Stimulated activated CD8-positive, alpha-beta memory T cell treated with anti-CD3 and anti-CD28 coated beads, Interleukin-4, amount 100 ng/mL, for 48 hours (primary cell): Measurements from ENCODE around the gene GGACT.
"Not testable (repeated sequence)": the region's sequence is repeated elsewhere in the genome, so short reads cannot be mapped to it uniquely, and the experiment has no call there.

Experiments used
- DNase-seq: peaks from one replicate; pipeline ENCODE4 v3.0.0-alpha.2; 2020

The GGACT gene

DNA sequence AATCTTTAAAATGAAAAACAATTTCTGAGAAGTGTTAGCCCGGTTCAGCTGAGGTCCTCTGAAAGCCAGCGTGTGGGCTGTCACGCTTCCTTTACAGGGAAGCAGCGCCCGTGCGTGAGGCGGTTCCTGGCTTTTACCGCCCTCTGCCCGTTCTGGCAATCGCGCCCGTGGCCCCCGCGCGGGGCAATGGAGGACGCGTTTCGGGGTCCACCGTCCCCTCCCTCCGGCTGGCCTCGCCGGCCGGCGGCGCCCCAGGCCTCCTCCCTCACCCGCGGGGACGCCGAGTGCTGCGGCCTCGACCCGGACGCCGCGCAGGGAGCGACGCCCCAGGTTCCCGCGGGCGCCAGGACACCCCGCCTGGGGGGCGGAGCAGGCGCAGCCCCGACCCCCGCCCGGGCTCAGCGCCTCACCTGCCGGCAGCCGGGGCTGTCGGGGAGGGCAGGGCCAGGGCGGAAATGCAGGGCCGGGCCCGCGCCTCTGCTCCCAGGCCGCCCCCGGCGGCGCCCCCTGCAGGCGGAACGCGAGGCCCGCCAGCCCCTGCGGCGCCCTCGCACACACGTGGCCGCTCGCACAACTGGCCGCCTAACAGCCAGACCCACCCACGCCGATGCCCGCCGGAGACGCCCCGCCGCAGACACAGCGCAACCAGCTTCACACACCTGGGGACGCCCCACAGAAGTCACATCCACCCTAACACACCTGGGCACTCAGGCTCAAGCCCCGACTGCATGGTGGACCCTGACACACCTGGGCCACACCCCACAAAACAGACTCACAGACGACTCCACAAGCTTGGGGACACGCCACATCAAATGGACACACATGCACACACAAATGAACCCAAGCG lies at the start of gene GGACT:
TSS of gene GGACT (minus strand) at position 459 of the 847 bp plus-strand sequence. CDS start 56,198 bp downstream, outside the sequence.
- DNase-seq, result peak; percentile 91

DNA sequence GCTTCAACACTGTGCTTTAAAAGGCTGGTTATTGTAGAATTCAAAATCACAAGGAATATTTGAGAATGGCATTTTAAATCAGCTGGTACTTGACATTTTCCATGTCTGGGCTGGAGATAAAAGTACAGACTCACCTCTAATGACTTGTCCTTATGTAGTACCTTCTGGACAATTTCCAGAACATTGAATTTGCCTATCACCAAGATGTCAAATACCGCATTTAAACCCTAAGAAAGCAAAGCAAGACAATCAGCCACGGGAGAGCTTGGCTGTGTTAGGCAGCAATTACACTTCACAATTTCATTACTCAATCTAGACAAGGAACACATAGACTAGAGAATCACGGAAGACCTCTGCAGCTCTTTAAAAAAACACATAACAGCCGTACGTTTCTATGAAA lies 49.2 kb upstream of the GGACT start:
- no peak for DNase-seq

DNA sequence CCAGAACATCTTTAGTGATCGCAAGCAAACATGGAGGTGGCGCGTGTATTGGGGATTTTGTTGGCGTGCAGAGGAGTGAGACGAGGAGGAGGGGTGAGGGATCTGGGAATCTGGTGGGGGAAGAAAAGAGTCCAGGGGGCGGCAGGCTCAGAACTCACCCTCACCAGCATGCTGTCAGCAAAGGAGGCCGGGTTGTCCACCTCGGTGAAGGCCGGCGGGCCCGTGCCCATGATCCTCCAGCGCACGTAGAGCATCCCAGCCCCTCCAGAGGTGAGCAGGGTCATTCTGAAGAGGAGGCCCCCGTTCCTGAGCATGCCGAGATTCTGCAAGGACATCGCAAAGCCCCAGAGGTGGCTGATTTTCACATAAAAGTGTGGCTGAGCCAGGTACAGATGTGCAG lies 48.8 kb upstream of the GGACT start:
- DNase-seq, result no peak

DNA sequence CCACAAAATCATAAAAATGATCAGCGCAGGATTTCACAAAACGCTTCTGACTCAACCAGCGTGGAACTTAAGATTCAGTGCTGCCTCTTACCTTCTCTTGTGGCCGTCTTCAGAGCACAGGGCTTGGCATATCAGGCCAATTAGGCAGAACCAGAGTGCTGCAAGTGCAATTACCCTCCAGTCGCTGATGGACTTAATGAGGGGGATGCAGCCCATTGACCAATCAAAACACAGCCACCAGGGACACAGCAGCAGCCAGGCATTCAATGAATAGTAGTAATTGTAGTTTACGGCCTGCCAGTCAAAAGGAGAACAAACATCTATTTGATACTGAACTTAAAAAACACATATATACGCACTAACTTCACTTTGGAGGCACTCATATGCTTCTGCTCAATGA lies 47.9 kb upstream of the GGACT start:
- no peak for DNase-seq

DNA sequence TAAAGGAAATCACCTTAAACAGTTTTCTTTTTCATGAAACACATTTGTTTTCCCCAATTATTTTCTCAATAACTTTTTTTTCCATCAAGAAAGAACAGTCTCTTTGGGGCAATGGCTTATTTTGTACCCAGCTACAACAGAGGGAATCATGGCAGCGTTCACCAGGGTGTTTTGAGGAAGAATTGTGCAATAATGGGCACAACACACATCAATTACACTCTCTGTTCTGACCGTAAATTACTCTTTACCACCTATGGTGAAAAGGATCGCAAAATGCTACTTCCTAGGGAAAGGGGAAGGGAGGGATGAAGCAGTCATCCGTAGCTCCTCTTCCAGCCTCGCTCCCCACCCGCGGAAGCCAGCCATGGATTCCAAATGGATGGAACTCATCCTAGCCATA lies 47.4 kb upstream of the GGACT start:
- no peak for DNase-seq

DNA sequence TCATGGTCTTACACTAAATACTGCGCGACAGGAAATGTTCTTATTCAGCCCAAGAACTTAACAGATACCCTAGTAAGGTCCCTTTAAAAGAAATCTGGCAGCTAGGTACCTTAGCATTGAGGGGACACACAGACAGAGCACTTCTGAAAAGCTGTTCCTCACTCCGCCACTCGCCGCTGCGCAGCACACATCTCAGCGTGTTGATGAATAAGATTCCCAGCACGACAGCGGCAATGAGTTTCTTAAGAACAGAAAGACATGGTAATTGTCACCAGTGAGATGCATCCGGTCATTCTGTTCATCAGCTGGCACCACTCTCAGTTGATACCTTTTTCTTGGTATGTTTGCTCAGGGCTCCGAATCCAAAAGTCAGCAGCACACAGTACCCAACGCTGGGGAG lies 46.1 kb upstream of the GGACT start:
- no peak for DNase-seq

DNA sequence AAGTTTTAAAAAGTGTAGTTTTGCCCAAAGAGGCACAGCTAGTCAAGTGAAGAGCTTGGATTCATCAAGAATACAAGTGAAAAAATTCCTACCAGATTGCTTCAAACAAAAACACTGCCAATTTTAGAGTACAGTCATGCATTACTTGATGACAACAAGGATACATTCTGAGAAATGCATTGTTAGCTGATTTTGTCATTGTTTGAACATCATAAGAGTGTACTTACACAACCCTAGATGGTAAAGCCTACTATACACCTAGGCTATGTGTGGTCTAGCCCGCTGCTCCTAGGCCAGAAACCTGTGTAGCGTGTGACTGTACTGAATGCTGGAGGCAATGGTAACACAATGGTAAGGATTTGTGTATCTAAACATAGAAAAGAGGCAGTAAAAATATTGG lies 44.9 kb upstream of the GGACT start:
- no peak for DNase-seq

DNA sequence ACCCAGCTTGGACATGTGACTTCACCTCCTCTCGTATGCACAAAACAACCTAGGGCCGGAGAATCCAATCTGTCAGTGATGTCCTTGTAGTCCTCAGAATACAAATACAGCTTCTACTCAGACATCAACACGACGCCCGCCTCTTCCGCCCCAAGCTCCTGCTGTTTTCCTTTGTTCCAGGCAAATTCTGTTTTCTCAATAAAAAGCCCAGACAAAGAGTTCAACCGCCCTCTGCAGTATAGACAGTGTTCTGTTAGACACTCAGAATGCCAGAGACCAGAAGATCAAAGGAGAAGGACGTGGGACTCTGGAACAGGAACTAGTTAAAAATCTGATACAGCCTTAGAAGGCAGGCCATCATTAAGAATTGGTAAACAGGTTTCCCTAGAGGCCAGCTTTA lies 42.0 kb upstream of the GGACT start:
- DNase-seq, result no peak

DNA sequence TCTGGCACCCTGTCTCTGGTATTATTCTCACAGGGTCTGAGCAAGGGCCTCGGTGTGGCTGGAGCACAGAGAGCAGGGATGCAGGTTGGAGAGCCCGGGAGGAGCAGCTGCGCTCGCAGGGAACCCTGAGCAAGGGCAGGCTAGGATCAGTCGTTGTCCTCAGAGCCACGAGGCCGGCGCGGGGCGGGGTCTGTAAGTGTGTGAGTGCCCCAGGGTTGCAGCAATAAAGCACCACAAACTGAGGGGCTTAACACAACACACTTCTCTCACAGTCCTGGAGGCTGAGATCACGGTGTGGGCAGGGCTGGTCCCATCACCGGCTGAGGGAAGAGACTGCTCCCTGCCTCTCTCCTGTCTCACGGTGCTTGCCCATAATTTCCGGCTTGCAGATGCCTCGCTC lies 38.5 kb upstream of the GGACT start:
- DNase-seq, result no peak

DNA sequence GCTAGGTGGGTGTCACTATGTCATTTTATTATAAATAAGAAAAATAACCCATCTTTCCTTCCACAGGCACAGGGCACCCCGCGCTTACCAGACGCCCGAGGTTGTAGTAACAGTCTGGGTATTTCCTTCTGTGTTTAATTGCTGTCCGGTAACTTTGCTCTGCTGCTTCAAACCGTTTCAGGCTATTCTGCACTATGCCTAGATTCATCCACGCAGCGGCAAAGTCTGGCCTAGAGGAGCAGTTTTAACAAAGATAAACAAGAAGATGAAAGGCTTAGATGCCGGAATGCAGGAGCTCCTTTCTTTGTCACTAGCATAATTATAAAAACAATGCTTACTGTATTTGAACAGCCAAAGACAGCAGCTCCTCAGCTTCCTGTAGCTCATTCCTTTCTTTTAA lies 36.9 kb upstream of the GGACT start:
- no peak for DNase-seq

DNA sequence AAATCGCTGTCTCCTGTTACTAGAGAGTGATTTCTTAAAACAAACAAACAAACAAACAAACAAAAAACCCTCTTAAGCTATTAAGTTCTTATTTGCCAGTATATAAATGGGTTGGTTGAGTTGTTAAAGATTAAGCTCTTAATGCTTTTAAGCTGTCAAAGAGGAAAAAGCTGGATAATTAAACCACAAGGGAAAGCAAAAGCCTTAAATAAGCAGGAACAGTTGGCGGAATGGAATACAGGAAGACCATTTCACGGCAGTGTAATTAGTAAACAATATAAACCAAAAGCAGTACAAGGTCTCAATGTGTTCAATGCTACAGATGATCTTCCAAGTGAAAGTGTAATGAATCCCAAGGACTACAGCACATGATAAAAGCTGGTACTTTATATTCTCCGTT lies 32.2 kb upstream of the GGACT start:
- DNase-seq, result no peak

DNA sequence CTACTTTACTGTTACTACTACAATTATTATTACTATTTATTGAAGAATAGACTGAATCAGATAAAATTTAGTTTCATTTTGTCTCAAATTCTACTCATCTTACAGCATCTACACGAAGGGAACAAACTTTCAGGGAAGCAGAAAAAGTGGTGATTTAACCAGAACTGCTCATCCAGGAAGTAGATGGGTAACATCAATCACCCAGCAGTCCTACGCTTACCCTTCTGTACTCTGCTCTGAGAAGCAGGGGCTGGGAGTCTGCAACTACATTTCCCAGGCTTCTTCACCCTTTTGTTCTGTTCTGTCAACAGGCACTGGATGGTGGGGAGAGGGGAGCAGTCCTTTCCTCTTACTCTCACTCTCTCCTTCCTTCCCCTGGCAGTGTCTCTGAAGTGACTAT lies 31.4 kb upstream of the GGACT start:
- no peak for DNase-seq

DNA sequence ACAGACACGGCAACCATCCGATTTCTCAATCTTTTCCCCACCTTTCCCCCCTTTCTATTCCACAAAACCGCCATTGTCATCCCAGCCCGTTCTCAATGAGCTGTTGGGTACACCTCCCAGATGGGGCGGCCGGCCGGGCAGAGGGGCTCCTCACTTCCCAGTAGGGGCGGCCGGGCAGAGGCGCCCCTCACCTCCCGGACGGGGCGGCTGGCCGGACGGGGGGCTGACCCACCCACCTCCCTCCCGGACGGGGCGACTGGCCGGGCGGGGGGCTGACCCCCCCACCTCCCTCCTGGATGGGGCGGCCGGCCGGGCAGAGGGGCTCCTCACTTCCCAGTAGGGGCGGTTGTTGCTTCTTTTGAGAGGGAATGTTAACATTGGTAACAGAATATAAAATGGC lies 30.3 kb upstream of the GGACT start:
- DNase-seq, result not testable (repeated sequence)

DNA sequence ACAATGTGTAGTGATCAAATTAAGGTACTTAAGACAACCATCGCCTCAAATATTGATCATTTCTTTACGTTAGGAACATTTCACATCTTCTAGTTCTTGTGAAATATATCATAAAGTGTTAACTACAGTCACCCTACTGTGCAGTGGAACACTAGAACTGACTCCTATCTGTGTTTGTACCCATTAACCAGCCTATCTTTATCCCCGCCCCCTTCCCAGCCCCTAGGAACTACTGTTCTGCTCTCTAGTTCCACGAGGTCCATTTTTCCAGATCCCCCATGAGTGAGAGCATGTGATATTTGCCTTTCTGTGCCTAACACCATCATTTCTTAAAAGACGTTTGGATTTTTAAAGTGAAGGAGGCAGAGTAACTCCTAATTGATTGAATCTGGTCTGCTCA lies 24.4 kb upstream of the GGACT start:
- DNase-seq, result no peak

DNA sequence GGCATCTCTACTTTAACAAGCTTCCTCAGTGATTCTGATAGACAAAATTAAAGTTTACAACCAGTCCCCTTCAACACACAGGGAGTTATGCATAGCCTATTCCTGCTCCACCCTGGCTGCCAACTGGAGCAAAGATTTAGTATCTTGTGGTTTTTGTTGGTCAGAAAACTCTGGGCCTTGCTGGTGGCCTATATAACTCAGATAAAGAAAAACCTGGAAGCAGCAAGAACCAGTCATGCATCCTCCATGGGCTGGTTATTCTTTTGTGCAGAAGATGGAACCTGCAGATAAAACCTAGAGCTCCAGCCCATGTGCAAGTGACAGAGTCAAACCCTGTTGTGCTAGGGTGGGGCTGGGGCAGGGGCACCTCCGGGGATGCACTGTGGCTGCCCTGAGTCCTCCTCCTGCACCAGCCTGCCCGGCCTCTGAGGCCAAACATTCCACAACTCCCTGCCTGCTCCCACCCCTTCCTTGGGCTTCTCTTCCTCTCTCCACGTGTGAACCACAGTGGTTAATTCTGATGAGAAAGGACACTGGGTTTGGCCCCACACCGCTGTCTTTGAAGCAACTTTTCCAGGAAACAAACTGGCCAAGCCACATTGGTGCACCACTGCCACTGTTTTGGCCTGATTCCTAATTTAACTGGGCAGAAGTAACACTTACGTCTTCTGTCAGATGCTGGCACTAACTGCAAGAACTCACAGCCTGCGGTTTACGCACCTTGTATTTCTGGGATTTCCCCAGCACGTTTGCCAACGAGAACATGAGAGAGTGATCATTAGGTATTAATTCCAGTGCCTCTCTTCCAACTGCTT lies 23.3 kb upstream of the GGACT start:
- no peak for DNase-seq

DNA sequence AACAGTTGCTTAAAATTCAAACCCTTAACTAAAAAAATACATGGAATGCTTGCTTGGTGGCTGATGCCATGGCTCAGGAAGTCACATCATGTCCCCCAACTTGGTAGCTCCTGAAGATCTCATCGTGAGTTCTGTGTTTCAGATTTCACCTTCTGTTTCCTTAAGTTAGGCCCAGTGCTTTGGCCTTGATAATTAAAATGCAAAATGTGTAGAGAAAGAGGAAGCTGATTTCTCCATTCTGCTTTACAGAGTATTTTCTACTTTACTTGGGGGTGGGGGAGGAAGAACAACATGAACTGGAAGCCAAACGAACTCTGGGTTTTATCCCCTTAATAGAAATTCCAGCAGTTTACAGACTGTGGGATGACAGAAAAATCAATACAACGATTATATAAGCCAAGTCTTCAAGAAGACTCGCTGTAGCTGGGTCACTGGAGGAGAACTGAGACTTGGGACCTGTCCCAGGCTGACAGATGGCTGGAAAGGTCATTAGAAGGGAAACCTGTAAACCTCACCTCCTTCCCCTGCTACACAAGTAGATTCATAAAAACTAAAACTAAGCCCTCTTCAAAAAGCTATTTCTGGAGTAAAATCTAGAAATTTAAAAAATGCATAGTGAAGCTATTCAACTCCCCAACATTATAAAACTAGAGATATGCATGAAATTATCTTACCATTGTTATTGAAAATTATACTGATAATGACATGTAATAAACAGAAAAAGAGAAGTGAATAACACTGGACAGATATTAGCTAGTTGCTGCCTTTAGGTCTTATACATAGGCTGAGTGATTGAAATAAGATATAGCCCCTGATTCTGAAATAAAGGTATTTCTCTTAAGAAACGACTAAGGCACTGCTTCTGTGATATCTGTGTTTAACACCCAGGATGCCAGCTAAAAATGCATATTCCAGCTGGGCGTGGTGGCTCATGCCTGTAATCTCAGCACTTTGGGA lies 22.1 kb upstream of the GGACT start:
- DNase-seq, result no peak

DNA sequence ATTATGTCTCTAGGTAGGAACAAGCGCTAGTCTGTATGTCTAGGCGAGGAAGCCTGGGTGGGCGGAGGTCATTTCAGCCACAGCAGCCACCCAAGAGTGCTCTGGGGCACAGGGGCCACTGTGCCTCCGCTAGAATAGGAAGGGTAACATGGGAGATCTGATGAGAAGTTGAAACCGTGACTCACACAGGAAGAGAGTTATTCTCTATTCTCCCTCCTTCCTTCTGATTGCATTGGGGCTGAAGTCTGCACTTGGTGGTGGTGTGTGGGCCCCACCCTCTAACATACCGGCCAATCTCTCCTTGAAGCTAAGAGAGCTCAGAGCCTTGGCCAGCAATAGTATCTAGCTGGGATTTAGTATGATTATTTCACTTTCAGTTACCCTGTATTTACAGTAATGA lies 20.3 kb upstream of the GGACT start:
- DNase-seq, result peak; percentile 33

DNA sequence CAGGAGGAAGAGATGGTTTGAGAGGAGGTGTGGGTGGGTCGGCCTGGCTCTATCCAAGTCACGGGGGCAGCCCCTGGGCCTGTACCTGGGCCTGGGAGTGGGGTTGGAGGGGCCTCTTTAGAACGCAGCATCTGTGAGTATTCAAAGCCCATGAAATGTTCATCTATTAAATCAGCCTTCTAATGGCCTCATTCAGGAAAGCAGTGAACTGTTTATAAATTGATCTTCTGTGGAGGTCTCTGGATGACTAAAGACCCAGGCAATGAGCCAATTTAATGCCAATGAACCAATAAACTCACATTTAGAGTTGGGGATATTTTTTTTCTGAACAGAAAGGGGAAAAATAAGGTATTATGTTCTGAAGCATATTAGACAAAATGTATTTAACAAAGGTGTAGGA lies 19.9 kb upstream of the GGACT start:
- DNase-seq, result no peak

DNA sequence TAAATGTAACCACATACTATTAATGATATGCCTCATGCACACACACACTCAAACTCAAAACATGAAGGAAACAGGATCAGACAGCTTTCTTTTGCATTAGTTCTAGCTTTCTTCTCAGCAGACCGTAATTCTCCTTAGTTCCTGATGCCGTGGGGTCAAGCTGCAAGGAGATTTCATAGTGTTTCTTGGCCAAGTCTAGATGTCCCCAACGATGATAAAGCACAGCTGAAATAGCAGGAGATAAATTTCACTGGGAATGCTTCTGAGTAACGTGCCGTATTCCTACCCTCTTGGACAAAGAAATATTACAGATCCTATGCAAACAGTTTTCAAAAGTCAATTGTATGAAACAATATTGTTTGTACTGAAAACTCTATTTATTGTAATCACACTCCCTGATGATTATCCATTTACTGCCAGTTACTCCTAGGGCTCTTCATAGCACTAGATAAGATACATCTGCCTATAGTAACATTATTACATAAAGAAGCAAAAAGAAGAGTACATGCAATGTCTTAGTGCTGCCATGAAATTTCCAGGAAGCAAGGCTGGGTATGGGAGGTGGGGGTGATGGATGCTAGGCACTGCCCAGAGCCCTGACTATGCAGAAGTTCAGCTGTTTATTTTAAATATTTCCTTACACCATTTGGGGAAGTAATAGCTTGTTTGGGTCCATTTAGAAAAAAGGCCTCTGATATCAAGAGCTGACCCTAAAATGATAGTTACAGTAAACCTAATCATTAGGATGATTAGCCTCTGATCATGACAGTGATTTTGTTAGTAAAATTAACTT lies 16.5 kb upstream of the GGACT start:
- DNase-seq, result no peak

DNA sequence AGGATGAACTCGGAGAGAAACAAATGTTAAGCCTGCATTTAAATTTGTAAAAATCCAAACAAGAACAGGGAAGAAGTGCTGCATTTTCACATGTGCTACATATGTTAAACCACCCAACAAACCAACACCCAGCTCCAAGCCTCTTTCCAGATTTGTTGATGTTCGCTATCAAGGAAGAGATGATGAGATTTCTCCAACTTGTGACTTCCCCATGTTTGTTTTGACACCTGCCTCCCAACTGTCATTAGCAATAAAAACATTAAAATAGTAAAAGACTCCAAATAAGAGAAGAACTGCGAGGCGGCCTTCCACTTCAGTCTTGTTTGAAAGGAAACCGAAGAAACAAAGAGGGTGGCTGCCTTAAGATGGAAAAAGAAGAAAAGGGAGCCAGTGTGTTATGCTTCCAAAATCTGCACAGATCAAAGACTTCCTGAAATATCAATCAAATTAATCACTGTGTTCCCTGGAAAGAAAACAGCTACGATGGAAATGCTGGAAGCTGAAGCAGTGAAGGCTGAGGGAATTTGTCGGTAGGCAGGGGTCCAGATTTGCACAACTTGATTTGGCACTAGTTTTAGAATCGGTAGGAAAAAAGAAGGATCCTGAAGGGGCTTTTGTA lies 14.0 kb upstream of the GGACT start:
- no peak for DNase-seq

DNA sequence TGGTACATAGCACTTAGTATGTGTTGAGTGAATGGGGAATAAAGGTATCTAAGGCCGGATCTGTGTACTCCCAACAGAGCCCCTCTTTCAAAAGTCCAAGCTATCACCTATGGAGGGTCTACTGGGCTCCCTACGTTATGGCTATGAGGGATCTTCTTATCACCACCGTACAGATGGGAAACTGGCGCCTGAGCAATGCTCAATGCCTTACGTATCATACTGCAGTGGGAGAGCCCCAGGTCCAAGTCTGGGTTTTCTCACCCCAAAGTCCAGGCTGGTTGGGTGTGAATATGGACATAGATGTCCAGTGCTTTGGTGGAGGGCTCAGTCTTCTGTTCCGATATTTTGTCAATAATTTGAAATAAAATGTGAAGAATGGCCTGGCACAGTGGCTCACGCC lies 13.1 kb upstream of the GGACT start:
- no peak for DNase-seq

DNA sequence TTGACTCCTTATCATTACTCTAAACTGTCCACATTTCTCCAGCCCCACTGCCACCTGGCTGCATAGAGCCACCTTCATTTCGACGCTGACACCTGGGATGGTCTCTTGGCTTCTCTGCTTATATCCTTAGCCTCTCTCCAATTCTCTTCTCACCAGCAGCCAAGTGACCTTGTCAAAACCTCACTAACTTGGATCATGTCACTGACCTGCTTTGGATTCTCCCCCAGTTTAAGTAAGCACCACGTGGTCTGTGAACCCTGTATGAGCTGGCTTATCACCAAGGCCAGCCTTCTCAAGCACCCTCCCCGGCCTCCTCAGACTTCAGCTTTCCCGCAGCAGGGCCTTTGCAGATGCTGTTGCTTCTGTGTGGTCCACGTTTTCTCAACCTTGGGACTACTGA lies 12.3 kb upstream of the GGACT start:
- DNase-seq, result no peak
